ENCODE data around the gene ZNF544. TPM values are rescaled to one million over a fixed set of nuclear protein-coding genes. Genes with fewer than 3 reads are reported as not detected.
"Not testable (repeated sequence)": the region's sequence is repeated elsewhere in the genome, so short reads cannot be mapped to it uniquely, and the experiment has no call there.

Gene ZNF544
- polyA plus RNA-seq, 1 experiment = 26.4 TPM

GRCh38 chr19:58252102-58252685 lies 23.5 kb downstream of the ZNF544 start:
- Histone ChIP-seq H3K9me3 (ENCODE audit: control insufficient read depth, insufficient read depth, low read length) (peaks cover 79% of the 10 kb centered on the region), H3K4me3 (ENCODE audit: low read depth, low read length) (no peak overlapping the region), H3K27me3 (ENCODE audit: control insufficient read depth, insufficient read depth, low read length) (no peaks in the 10 kb centered on the region), H3K27ac (ENCODE audit: low read depth, low read length) (no peak overlapping the region)
- CTCF ChIA-PET = no interaction called here
- TF ChIP-seq CTCF (IDR thresholded peaks at IDR 0.05; ENCODE audit: low read depth, low read length) = no peak
- no peak for DNase-seq (ENCODE audit: low read depth, low spot score)
- POLR2A ChIA-PET = no interaction called here

DNA sequence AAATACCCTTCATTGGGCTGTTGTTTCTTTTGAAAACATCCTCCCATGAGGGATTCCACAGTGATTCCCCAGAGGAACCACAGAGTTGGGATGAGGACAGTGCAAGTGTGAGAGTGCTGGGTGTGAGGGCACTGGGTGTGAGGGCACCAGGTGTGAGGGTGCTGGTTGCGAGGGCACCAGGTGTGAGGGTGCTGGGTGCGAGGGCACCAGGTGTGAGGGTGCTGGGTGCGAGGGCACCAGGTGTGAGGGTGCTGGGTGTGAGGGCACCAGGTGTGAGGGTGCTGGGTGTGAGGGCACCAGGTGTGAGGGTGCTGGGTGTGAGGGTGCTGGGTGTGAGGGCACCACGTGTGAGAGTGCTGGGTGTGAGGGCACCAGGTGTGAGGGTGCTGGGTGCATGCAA lies 29.5 kb downstream of the ZNF544 start:
- peaks cover 96% of the 10 kb centered on the region for H3K9me3 ChIP-seq (ENCODE audit: control insufficient read depth, insufficient read depth, low read length)
- H3K27ac ChIP-seq (ENCODE audit: low read depth, low read length); H3K4me3 ChIP-seq (ENCODE audit: low read depth, low read length); H3K27me3 ChIP-seq (ENCODE audit: control insufficient read depth, insufficient read depth, low read length); CTCF ChIA-PET; DNase-seq (ENCODE audit: low read depth, low spot score); POLR2A ChIA-PET: not testable (repeated sequence)

GRCh38 chr19:58261600-58261967 lies 32.9 kb downstream of the ZNF544 start:
- no peak for DNase-seq (ENCODE audit: low read depth, low spot score)
- peaks cover 98% of the 10 kb centered on the region for H3K9me3 ChIP-seq (ENCODE audit: control insufficient read depth, insufficient read depth, low read length)
- H3K27ac ChIP-seq (ENCODE audit: low read depth, low read length) = no peak overlapping the region
- H3K4me3 ChIP-seq (ENCODE audit: low read depth, low read length) = no peak overlapping the region
- TF ChIP-seq CTCF (IDR thresholded peaks at IDR 0.05; ENCODE audit: low read depth, low read length) = no peak
- CTCF ChIA-PET = no interaction called here
- H3K27me3 ChIP-seq (ENCODE audit: control insufficient read depth, insufficient read depth, low read length) = no peaks in the 10 kb centered on the region
- POLR2A ChIA-PET = no interaction called here

GRCh38 chr19:58261968-58262921 lies 33.5 kb downstream of the ZNF544 start:
- CTCF ChIA-PET = no interaction called here

DNA sequence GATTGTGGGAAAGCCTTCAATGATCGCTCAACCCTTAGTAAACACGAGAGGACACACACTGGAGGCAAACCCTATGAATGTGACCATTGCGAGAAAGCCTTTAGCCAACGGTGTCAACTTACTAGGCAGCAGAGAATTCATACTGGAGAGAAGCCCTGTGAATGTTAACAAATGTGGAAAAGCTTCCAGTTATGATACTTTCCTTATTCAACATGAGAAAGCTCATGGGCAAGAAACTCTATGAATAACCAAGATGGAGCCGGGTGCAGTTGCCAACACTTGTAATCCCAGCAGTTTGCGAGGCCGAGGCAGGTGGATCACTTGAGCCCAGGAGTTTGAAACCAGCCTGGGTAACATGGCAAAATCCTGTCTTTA lies 34.2 kb downstream of the ZNF544 start:
- CTCF ChIA-PET = no interaction called here
- Histone ChIP-seq H3K4me3 (ENCODE audit: low read depth, low read length) (no peak overlapping the region), H3K9me3 (ENCODE audit: control insufficient read depth, insufficient read depth, low read length) (peaks cover 98% of the 10 kb centered on the region)

More at GRCh38 chr19:58261968-58262921, 33.5 kb downstream of the ZNF544 start:
- Histone ChIP-seq H3K9me3 (ENCODE audit: control insufficient read depth, insufficient read depth, low read length) (peaks cover 98% of the 10 kb centered on the region), H3K4me3 (ENCODE audit: low read depth, low read length) (no peak overlapping the region), H3K27ac (ENCODE audit: low read depth, low read length) (no peak overlapping the region), H3K27me3 (ENCODE audit: control insufficient read depth, insufficient read depth, low read length) (no peaks in the 10 kb centered on the region)
- POLR2A ChIA-PET = no interaction called here
- DNase-seq (ENCODE audit: low read depth, low spot score) = no peak
- no peak for TF ChIP-seq CTCF (IDR thresholded peaks at IDR 0.05; ENCODE audit: low read depth, low read length)

More for the DNA sequence above, 34.2 kb downstream of the ZNF544 start:
- DNase-seq (ENCODE audit: low read depth, low spot score) = no peak
- Histone ChIP-seq H3K27ac (ENCODE audit: low read depth, low read length) (no peak overlapping the region), H3K27me3 (ENCODE audit: control insufficient read depth, insufficient read depth, low read length) (no peaks in the 10 kb centered on the region)
- POLR2A ChIA-PET = no interaction called here
- no peak for TF ChIP-seq CTCF (IDR thresholded peaks at IDR 0.05; ENCODE audit: low read depth, low read length)

All from AG04450 (cell line).